Measurements from ENCODE around the gene PGBD5.

DNA sequence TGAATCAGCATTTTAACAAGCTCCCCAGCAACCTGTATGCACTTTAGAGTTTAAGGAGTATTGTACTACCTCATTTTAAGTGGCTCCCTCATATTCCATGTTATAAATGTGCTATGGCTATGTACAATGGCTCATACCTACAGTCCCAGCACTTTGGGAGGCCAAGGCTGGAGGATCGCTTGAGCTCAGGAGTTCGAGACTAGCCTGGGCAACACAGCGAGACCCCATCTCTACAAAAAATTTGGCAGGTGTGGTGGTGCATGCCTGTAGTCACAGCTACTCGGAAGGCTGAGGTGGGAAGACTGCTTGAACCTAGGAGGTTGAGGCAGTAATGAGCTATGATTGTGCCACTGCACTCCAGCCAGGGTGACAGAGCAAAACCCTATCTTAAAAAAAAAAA, 40.2 kb downstream of the PGBD5 start:
- TF ChIP-seq POLR2AphosphoS5 (IDR thresholded peaks at IDR 0.05; ENCODE audit: borderline replicate concordance, low read depth, low read length) (no peak), FOXP2 (optimal IDR thresholded peaks at IDR 0.05; ENCODE audit: control extremely low read depth, extremely low read length, insufficient read depth) (no peak)
